Neuron (in vitro differentiated cells): ENCODE data around the gene ANKRA2.

ENCODE experiments used
- H2AFZ ChIP-seq: one replicate; pipeline ENCODE4 v1.6.1; 2013; ENCODE audit warnings: low read depth, mild to moderate bottlenecking, inconsistent platforms, low read length, moderate library complexity
- H3K27me3 ChIP-seq: one replicate; pipeline ENCODE4 v1.6.1; 2013; ENCODE audit warnings: low read length; ENCODE audit not compliant: insufficient read depth
- H3K36me3 ChIP-seq: one replicate; pipeline ENCODE4 v1.6.1; 2013; ENCODE audit warnings: low read length; ENCODE audit not compliant: insufficient read depth
- H3K4me1 ChIP-seq: one replicate; pipeline ENCODE4 v1.6.1; 2013; ENCODE audit warnings: low read length; ENCODE audit not compliant: insufficient read depth
- H3K4me3 ChIP-seq: 2 replicates; pipeline ENCODE4 v1.5.1; 2013; ENCODE audit warnings: mild to moderate bottlenecking, low read length, moderate library complexity
- H3K9me3 ChIP-seq: one replicate; pipeline ENCODE4 v1.6.1; 2013; ENCODE audit warnings: low read length

The ANKRA2 gene

DNA sequence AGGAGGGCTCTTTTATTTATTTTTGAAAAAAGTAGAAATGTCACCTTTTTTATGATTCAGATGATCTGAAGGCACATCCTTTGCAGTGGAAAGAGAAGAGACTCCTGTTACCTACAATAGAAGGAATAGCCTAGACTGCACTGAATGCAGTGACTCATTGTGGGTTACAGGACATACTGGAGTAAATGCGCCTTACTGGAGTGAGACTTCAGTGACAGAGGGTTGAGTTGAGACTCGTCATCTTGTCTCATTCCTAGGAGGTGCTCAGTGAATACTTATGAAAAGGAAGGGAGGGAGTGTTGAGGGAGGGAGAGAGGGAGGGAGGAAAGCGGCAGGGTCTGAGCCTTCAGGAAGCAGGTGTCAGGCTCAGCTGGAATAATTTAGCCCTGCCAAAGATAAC is 25.2 kb downstream of the ANKRA2 start:
- H3K27me3 ChIP-seq: no peaks in the 10 kb centered on the region
- peaks cover 17% of the 10 kb centered on the region for H3K4me1 ChIP-seq
- H3K4me3 ChIP-seq: no peak overlapping the region
- H3K36me3 ChIP-seq: no peaks in the 10 kb centered on the region
- no peaks in the 10 kb centered on the region for H3K9me3 ChIP-seq
- no peak overlapping the region for H2AFZ ChIP-seq

DNA sequence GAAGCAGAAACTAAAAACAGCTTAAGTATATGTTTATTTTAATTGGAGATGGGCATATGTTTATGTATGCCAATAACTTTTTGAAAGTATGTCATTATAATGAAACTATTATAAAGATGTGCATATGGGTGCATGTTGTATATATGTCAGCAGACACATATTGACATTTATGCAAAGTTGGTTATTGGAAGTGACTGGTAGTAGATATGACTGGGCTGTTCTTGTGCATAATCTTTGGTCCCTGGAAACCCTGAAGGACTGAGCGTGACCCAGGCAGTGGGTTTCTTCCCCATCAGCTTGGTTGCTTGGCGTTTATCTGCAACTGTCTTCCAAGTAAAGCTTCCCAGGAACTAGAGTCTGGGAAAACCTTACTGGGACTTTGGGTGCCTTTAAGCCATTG is 25.7 kb downstream of the ANKRA2 start:
- Histone ChIP-seq H3K4me1 (peaks cover 17% of the 10 kb centered on the region), H3K27me3 (no peaks in the 10 kb centered on the region), H3K36me3 (no peaks in the 10 kb centered on the region), H3K9me3 (no peaks in the 10 kb centered on the region), H2AFZ (no peak overlapping the region), H3K4me3 (no peak overlapping the region)

DNA sequence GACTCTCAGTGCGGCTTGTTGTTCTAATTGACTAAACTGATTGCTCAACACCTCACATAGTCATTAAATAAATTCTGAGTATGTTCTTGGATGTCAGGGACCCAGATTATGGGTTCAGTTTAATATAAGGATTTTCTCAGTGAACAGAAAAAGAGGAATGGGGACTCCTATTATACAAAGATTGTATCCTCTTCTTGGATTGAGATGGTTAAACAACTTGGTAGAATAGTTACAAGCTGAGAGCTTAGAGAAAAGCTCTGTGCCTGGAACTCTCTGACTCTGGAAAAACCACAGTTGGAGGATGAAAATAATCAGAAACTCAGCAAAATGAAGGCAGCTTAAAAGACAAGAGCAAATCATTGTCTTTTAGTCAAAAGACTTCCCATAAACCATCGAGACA is 30.5 kb downstream of the ANKRA2 start:
- peaks cover 4% of the 10 kb centered on the region for H3K9me3 ChIP-seq
- peaks cover under 1% of the 10 kb centered on the region for H3K27me3 ChIP-seq
- H3K4me3 ChIP-seq: no peak overlapping the region
- no peaks in the 10 kb centered on the region for H3K4me1 ChIP-seq
- no peak overlapping the region for H2AFZ ChIP-seq
- no peaks in the 10 kb centered on the region for H3K36me3 ChIP-seq

DNA sequence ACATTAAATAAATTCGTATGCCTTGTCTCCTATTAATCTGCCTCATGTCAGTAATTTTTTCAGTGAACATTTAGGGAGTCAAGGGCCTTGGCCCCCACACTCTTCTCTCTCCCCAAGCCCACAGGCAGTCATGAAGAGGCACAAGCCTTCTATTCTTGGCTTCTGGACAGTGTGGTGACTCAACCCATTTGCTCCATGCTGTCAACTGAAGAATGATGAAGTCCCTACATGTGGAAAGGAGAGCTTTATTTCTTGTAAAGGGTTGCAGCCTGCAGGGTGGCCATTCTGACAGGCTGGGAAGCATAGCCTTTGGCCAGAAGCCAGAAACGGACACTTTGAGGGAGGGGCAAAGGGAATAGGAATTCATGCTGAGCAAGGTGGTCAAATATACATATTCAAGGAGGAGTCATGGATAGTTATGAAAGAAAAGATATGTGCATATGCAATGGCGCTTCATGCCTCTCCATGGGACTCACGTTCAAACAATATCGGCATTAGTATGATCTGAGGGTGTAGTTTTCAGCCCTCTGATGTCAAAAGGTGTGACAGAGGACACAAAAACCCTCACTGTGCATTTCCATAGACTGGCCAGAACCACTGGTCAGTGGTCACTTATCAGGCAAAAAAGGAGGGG is 31.3 kb downstream of the ANKRA2 start:
- Histone ChIP-seq H3K36me3 (no peaks in the 10 kb centered on the region), H3K4me3 (no peak overlapping the region), H3K27me3 (peaks cover 5% of the 10 kb centered on the region), H3K4me1 (no peaks in the 10 kb centered on the region), H2AFZ (no peak overlapping the region), H3K9me3 (peaks cover 4% of the 10 kb centered on the region)

DNA sequence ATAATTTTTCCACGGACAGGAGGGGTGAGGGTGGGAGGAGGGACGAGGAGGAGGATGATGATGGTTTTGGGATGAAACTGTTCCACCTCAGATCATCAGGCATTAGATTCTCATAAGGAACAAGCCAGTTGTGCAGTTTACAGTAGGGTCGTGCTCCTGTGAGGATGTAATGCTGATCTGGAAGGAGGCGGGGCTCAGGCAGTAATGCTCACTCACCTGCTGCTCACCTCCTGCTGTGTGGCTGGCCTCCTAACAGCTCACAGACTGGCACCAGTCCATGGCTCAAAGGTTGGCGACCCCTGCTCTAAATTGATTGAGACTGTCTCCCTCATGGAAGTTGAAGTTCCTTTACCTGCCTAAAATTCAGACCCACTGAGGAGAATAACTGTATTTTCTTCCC is 33.2 kb downstream of the ANKRA2 start:
- H3K4me1 ChIP-seq: no peaks in the 10 kb centered on the region
- H3K27me3 ChIP-seq: peaks cover 12% of the 10 kb centered on the region
- no peak overlapping the region for H3K4me3 ChIP-seq
- peaks cover 4% of the 10 kb centered on the region for H3K9me3 ChIP-seq
- no peak overlapping the region for H2AFZ ChIP-seq
- H3K36me3 ChIP-seq: no peaks in the 10 kb centered on the region

DNA sequence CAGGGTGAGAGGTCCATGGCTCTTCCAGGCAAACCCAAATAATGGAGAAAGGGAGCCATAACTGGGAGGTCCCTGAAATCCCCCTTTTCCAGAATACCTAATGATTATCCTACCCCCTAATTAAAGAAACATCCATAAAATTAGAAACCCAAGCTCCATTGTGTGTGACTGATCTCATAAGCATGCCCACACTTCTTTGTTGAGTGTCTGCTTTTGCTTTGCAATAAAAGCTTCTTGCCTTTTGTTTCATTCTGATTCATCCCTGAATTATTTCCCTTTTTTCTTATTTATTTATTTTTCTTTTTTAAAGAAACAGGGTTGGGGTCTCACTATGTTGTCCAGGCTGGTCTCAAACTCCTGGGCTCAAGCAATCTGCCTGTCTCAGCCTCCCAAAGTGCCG is 34.1 kb downstream of the ANKRA2 start:
- Histone ChIP-seq H2AFZ (no peak overlapping the region), H3K36me3 (no peaks in the 10 kb centered on the region), H3K9me3 (peaks cover 4% of the 10 kb centered on the region), H3K4me3 (no peak overlapping the region), H3K4me1 (no peaks in the 10 kb centered on the region), H3K27me3 (peaks cover 15% of the 10 kb centered on the region)

DNA sequence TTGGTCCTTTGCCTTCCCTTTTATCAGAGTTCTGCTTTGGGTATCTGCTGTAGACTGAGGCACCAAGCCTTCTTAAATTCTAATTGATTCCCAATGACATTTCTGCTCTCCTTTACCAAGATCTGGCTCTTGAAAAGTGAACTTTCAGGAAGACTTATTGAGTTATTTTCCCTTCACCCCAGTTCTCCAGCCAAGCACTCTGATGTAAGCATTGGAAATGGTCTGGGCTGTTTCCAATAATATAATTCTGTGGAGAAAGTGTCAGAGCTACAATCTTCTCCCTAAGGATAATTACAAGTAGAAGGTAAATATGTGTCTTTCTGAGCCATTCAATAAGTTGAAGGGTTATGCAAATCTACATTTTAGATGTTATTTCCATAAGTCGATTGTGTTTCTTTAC is 36.4 kb downstream of the ANKRA2 start:
- Histone ChIP-seq H3K4me1 (no peaks in the 10 kb centered on the region), H3K4me3 (no peak overlapping the region), H3K9me3 (peaks cover 4% of the 10 kb centered on the region), H2AFZ (no peak overlapping the region), H3K27me3 (peaks cover 21% of the 10 kb centered on the region), H3K36me3 (no peaks in the 10 kb centered on the region)

DNA sequence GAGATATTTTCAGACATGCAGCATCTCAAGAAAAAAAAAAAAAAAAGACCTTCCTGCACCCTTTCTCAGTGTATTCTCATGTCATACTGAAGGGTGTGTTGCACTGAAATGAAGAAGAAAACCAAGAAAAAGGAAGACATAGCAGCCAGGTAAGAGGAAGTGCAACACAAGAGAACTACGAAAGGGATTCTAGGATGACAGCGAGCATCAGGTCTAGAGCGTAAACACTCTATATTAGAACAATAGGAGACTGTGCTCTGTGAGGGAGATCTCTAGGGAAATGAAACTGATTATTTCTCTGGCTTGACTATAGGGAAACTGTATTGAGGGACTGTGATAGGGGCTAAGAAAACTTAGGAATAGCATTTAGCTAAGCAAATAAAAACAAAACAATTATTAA is 37.2 kb downstream of the ANKRA2 start:
- H3K36me3 ChIP-seq: no peaks in the 10 kb centered on the region
- H3K9me3 ChIP-seq: peaks cover 4% of the 10 kb centered on the region
- peaks cover 21% of the 10 kb centered on the region for H3K27me3 ChIP-seq
- H2AFZ ChIP-seq: no peak overlapping the region
- no peak overlapping the region for H3K4me3 ChIP-seq
- H3K4me1 ChIP-seq: no peaks in the 10 kb centered on the region

DNA sequence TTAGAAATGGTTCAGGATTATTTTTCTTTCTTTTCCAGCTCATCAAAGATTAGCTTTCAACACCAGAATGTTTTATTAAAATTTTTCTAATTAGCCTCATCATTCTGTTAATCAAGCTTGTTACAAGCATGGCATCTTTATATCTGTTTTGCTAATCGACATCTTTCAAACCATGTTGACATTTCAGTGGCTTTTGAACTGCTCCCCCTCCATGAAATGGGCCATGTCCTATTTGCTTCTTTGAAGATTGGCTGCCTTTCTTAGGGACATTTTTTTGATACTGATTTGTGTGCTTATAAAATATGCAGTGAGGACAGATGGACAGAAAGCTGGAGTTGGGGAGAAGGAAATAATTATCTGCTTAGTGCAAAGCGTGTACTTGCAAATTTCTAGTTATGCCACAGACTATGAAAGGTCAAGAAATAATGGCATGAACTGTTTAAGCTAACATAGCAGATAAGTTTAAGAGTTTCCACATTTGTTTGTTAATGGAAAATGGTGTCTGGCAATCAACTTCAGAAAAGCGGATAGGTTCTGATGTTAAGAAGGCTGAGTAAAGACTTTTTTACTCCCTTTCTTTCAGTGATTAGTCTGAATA is 39.7 kb downstream of the ANKRA2 start:
- no peak overlapping the region for H2AFZ ChIP-seq
- no peaks in the 10 kb centered on the region for H3K9me3 ChIP-seq
- H3K4me1 ChIP-seq: no peaks in the 10 kb centered on the region
- H3K4me3 ChIP-seq: no peak overlapping the region
- no peaks in the 10 kb centered on the region for H3K36me3 ChIP-seq
- H3K27me3 ChIP-seq: peaks cover 21% of the 10 kb centered on the region

DNA sequence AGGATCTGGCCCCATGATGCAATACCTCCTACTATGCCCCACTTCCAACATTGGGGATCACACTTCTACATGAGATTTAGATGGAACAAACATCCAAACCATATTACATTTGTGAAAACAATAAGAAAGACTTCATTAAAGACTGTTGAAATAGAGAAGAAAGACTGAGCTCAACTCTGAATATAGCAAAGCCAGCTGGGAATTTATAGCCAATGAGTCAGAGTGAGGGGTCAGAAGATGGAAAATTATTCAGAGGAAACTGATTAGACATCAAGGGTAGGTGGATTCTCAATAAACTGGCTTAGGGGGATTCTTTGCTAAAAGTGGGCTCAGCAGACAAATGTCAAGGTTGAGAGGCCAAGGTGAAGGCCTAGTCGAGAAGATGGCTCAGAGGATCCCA is 41.6 kb downstream of the ANKRA2 start:
- H3K36me3 ChIP-seq: no peaks in the 10 kb centered on the region
- H3K4me3 ChIP-seq: no peak overlapping the region
- H3K27me3 ChIP-seq: peaks cover 13% of the 10 kb centered on the region
- H3K4me1 ChIP-seq: no peaks in the 10 kb centered on the region
- no peak overlapping the region for H2AFZ ChIP-seq
- no peaks in the 10 kb centered on the region for H3K9me3 ChIP-seq

DNA sequence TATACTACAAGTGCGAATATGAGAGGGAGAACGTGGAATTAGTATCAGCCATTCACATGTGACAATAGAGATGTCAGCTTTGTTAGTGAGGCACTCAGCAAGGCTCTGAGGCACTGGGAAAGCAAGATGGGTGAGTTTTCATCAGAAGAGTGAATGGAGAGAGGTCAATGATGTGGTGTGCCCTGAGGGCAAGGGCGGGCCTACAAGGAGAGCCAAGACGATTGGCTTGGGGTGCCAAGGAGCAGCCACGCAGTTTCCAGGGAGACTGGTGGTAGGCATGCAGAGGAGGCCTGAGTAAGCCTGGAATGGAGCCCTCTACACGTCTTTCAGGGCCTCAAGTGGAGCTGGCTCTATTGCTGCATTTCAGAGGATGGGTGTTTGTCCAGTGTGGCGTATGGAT is 42.5 kb downstream of the ANKRA2 start:
- H3K27me3 ChIP-seq: peaks cover 9% of the 10 kb centered on the region
- H3K4me3 ChIP-seq: no peak overlapping the region
- no peaks in the 10 kb centered on the region for H3K36me3 ChIP-seq
- H2AFZ ChIP-seq: no peak overlapping the region
- no peaks in the 10 kb centered on the region for H3K4me1 ChIP-seq
- H3K9me3 ChIP-seq: no peaks in the 10 kb centered on the region

DNA sequence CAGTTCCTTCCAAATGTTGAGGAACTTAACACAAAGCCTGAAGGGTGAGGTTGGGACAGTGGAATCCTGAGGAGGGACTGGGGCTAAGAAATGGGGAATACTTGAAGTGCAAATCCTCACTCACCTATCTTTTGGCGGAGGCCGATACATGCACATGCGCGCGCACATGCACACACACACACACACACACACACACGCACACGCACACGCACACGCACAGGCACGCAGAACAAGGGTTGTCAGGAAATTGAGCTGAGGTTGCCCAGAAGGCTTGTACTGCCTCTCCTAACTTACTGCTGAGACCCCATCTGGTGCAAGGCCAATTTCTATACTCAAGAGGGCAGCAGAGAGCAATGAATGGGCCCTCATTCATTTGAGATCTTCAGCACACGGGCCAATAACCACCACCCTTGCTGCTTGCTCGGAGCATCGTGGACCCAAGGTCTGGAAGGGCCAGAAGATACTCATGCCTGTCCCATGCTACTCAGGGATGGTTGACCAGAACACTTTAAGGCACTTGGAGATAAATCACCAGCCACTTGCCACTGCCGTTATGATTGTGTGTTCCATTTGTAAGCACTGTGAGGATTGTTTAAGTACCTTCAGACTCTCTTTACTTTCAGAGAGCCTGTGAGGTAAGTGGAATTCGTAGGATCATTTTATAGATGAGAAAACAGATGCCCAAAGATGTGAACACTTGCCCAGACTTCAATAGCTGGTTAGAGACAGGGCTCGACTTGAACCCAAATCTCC is 45.7 kb downstream of the ANKRA2 start:
- H3K9me3 ChIP-seq: no peaks in the 10 kb centered on the region
- no peaks in the 10 kb centered on the region for H3K36me3 ChIP-seq
- H3K4me3 ChIP-seq: no peak overlapping the region
- H3K4me1 ChIP-seq: no peaks in the 10 kb centered on the region
- no peak overlapping the region for H2AFZ ChIP-seq
- no peaks in the 10 kb centered on the region for H3K27me3 ChIP-seq

DNA sequence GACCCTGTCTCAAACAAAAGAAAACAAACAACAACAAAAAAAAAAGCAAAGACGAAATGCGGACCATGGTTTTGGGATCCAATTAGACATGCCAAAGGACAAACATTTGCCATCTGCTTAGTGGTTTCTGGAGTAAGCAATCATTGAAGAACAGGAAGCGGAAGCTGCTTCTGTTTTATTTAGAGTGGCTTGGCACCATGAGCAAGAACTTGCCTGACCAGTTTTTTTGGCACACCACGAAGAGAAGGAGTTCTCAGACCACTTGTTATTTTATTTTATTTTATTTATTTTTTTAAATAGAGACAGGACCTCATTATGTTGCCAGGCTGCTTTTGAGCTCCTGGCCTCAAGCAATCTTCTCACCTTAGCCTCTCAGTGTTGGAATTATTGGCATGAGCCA is 50.2 kb downstream of the ANKRA2 start:
- Histone ChIP-seq H3K4me1 (no peaks in the 10 kb centered on the region), H3K27me3 (no peaks in the 10 kb centered on the region), H3K4me3 (no peak overlapping the region), H3K36me3 (no peaks in the 10 kb centered on the region), H2AFZ (no peak overlapping the region), H3K9me3 (no peaks in the 10 kb centered on the region)
